GM12878 (cell line): ENCODE measurements around the gene RPS23.

Experiments used
- EP300 ChIP-seq, 2 experiments: fragments of 150-350 bp in 1 of 2; IDR thresholded peaks; 2 replicates each; pipeline ENCODE4 v1.6.1; 2011 to 2012; ENCODE audit warnings: low read depth in 2 of 2, low read length in 2 of 2, borderline replicate concordance in 1 of 2, improper control_type of control experiment in 1 of 2, inconsistent platforms in 1 of 2; ENCODE audit not compliant: control insufficient read depth in 1 of 2
- TF ChIP-seq, protein P1 (sequence below), 3 experiments: IDR thresholded peaks in 2 of 3; conservative IDR thresholded peaks in 1 of 3; 2 replicates each; pipeline ENCODE4 v1.5.1; 2011; ENCODE audit warnings: low read depth in 3 of 3, low read length in 3 of 3, mild to moderate bottlenecking in 3 of 3, control low read depth in 2 of 3, moderate library complexity in 2 of 3, inconsistent platforms in 1 of 3, mixed read lengths in 1 of 3; ENCODE audit not compliant: control insufficient read depth in 2 of 3, insufficient read depth in 1 of 3; ENCODE audit errors: extremely low read depth in 1 of 3

DNA sequence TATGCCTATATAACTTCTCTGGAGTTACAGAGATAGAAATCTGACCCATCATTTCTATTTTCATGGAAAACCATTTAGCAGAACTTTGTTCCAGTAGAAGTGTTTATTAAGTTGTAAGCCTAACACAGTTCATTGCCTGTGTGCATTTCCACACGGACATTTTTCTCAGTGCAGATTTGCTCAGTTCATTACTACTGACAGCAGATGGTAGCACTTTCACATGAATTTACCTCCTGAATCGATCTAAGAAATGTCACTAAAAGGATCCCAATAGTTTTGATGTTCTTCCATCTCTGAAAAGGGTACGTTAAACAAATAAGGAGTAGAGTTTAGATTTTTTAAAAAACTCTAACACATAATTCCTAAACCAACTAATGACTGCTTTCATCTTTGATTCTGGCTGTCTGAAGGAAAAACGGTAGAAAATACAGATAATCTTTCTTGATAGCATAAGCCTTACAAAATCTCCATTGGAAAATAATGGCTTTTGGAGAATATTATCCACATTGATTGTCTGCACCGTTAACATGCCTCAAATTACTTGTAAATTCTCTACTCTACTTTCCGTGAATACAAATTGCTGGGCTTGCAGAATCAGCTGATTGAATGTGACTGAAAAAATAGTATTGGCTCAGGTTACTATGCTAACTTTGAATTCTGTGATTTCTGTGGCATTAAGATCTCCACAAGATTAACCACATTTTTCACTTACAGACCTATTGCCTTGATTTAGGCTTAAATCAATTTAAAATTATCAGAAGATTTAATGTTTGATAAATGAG lies 33.1 kb downstream of the RPS23 start:
- TF ChIP-seq EP300 (IDR thresholded peaks at IDR 0.05; ENCODE audit: borderline replicate concordance in 1 of 2, control insufficient read depth in 1 of 2, low read depth in 2 of 2, low read length in 2 of 2): no peak
- TF ChIP-seq, protein P1, sequence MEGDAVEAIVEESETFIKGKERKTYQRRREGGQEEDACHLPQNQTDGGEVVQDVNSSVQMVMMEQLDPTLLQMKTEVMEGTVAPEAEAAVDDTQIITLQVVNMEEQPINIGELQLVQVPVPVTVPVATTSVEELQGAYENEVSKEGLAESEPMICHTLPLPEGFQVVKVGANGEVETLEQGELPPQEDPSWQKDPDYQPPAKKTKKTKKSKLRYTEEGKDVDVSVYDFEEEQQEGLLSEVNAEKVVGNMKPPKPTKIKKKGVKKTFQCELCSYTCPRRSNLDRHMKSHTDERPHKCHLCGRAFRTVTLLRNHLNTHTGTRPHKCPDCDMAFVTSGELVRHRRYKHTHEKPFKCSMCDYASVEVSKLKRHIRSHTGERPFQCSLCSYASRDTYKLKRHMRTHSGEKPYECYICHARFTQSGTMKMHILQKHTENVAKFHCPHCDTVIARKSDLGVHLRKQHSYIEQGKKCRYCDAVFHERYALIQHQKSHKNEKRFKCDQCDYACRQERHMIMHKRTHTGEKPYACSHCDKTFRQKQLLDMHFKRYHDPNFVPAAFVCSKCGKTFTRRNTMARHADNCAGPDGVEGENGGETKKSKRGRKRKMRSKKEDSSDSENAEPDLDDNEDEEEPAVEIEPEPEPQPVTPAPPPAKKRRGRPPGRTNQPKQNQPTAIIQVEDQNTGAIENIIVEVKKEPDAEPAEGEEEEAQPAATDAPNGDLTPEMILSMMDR (IDR thresholded peaks at IDR 0.05 in 2 of 3, conservative IDR thresholded peaks at IDR 0.05 in 1 of 3; ENCODE audit: control insufficient read depth in 2 of 3, extremely low read depth in 1 of 3, insufficient read depth in 1 of 3, low read depth in 3 of 3, low read length in 3 of 3): no peak
